HG03354 (cell line): ENCODE data around the gene EIF4H.
"Not testable (repeated sequence)": the region's sequence is repeated elsewhere in the genome, so short reads cannot be mapped to it uniquely, and the experiment has no call there.

Source experiments
- ATAC-seq: cut with Tn5 transposase; IDR thresholded peaks from one replicate; pipeline ENCODE4 v1.9.1; 2021; ENCODE audit warnings: mild to moderate bottlenecking; ENCODE audit not compliant: unreplicated experiment, poor library complexity, severe bottlenecking

The EIF4H gene

GRCh38 chr7:74195139-74195860, 21.1 kb downstream of the EIF4H start:
- ATAC-seq, result not testable (repeated sequence)

DNA sequence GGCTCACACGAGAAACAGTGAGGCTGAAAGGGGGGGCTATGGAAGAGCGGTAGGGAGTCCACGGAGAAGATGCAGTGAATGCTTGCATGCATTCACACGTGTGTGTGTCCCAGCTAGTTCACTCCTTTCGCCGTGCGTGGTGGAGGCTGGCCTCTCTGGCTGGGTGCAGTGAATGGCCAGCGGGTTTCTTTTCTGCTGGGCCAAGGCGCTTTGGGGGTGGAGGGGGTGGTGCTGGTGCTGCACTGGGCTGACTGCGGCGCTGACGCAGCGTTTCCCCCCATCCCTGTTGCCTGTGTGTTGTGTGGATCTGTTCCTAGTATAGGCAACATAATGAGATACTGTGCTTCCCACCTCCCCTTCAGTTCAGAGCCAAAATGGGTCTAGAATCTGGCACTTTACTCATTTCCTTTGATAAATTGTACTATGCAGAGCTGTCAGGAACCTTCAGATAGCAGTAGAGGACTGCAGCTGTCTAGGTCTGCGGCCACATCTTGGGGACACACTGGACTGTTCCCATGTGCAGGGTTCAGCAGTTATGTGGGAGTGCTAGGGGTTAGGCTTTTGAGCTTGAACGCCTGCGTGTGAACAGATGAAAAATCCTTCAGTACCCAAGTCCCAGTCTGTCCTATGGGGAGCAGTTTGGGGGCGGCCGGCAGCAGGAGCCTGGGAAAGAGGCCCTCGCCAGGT, 22.0 kb downstream of the EIF4H start:
- not testable (repeated sequence) for ATAC-seq

GRCh38 chr7:74197449-74198124, 23.4 kb downstream of the EIF4H start:
- ATAC-seq, result no peak

- ATAC-seq, result no peak
Measured at GRCh38 chr7:74199551-74200355, 25.6 kb downstream of the EIF4H start.

GRCh38 chr7:74202841-74203556, 28.8 kb downstream of the EIF4H start:
- ATAC-seq, result no peak

DNA sequence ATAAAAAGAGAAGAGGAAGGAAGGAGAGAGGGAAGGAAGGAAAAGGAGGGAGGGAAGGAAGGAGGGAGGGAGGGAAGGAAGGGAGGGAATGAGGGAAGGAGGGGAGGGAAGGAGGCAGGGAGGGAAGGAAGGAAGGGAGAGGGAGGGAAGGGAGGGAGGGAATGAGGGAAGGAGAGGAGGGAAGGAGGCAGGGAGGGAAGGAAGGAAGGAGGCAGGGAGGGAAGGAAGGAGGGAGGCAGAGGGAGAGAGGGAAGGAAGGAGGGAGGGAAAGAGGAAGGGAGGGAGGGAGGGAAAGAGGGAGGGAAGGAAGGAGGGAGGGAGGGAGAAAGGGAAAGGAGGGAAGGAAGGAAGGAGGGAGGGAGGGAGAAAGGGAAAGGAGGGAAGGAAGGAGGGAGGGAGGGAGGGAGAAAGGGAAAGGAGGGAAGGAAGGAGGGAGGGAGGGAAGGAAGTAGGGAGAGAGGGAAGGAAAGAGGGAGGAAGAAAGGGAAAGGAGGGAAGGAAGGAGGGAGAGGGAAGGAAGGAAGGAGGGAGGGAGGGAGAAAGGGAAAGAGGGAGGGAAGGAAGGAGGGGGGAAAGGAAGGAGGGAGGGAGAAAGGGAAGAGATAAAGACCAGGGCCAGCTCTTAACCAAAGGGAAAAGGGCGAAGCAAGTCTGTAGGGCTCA, 29.9 kb downstream of the EIF4H start:
- no peak for ATAC-seq

GRCh38 chr7:74206052-74206451, 31.9 kb downstream of the EIF4H start:
- not testable (repeated sequence) for ATAC-seq

DNA sequence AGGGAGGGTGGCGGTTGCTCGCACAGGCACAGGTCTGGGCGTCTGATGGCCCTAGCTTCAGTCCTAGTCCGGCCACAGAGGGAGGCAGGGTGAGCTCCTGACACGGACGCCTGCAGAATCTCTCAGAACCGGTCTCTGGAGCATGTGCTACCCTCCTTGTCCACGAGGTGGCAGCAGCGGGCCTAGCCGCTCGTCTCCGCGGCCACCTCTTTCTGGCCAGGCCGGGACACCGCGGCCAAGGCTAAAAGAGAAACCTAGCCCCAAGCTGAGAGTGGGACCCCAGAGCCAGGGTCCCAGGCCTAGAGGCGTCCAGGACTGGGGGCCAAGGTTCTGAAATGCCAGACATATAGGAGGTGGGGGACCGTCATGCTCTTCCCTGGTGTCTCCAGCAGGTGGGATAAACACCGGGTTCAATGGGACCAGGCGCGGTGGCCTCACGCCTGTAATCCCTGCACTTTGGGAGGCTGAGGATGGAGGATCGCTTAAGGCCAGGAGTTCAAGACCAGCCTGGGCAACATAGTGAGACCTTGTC, 32.5 kb downstream of the EIF4H start:
- no peak for ATAC-seq

DNA sequence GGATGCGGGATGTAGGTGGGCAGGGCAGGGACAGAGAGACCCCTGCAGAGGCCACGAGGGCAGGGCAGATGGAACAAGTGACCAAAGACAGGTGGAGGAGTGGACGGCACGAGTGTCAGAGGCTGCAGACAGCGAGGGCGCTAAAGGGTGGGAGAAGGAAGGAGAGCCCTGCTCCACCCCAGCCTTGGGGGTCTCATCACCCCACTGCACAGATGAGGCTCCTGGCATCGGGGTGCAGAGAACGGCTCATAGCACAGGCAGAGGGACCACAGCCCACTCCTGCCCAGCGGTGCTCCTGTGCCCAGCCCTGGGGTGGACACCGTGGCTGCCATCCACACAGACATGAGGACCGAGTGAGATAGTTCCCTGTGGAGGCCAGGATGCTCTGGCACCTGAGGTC, 33.4 kb downstream of the EIF4H start:
- no peak for ATAC-seq

- ATAC-seq, result not testable (repeated sequence)
Measured at GRCh38 chr7:74208241-74208640, 34.1 kb downstream of the EIF4H start.

DNA sequence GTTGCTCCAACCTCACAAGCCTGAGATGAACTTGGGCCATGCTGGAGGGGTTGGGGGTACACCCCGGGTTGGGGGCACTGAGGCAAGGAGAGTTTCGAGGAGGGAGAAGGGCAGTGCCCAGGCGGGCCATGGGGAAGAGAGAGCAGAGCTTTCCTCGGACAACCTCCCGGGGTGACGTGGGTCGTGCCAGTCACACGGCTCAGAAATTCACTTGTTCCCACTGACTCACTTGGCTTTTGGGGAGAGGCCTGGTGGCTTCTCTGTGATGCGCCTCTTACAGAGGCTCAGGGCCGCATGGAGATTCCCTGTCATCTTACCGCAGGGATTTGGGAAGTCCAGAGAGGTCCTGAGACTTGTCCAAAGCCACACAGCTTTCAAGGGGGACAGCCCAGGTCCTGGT, 38.5 kb downstream of the EIF4H start:
- no peak for ATAC-seq

DNA sequence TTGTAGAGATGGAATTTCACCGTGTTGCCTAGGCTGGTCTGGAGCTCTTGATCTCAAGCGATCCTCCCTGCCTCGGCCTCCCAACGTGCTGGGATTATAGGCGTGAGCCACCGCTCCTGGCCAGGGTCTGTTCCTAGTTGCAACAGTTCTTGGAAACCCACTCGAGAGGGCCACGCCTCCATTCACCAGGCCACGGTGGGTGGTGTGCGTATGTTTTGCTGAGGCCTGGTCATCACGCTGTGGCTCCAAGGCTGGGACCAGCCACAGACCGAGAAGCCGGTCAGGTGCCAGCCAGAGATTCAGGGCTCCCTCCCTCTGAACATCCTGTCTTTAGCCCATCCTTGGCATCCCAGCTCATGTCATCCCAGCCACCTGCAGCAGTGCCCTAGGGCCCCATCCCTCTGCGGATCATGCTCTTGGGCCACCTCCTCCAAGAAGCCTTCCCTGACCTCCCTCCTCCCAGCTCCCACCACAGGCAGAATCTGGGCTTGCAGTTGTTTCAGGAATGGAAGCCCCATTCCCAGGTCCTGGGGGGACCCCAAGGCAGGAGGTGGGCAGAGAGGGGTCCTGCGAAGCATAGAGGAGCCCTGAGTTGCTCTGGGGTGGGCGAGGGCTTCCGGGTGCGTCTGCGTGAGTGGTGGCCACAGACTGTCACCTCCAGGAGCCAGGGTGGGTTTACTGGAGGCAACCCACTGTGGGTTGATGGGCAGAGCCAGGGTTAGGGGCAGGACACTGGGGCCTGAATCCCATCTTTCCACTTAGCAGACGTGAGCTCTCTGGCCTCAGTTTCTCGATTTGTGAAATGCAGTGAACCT, 40.9 kb downstream of the EIF4H start:
- ATAC-seq, result no peak

GRCh38 chr7:74215921-74216320, 41.8 kb downstream of the EIF4H start:
- ATAC-seq, result no peak

DNA sequence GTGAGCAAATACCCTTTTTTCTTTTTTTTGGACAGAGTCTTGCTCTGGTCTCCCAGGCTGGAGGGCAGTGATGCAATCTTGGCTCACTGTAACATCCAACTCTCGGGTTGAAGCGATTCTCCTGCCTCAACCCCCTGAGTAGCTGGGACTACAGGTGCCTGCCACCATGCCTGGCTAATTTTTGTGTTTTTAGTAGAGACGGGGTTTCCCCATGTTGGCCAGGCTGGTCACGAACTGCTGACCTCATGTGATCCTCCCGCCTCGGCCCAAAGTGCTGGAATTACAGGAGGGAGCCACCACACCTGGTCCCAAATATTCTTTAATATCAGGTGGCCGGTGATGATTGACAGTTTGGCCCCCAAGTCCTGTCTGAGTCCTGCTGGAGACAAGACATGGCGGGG, 42.2 kb downstream of the EIF4H start:
- no peak for ATAC-seq

- peak; percentile 56 for ATAC-seq
Measured at GRCh38 chr7:74217455-74218342, 43.5 kb downstream of the EIF4H start.

DNA sequence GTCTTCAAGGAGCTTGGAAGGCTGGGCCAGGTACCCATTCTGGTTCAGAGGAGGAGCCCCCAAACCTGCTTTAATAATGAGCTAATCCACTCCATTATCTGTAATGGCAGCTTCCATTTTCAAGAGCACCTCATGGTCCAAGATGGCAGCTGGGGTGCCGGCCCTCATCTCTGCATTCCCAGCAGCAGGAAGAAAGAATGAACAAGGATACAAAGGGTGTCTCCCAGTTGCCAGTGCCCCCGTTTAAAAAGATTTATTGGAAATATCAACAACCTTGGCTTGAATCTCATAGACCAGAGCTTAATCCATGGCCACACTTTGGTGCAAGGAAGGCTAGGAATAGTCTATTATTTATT, 44.2 kb downstream of the EIF4H start:
- ATAC-seq, result no peak

- no peak for ATAC-seq
Measured at GRCh38 chr7:74219416-74219815, 45.3 kb downstream of the EIF4H start.
